Loucy (cell line): ENCODE results near the gene HOXD4.

Experiments
- CTCF ChIP-seq: fragments of 200-600 bp; sonication (generic); conservative IDR thresholded peaks from 2 replicates; pipeline ENCODE4 v1.5.1; 2014; ENCODE audit warnings: mild to moderate bottlenecking, antibody characterized with exemption, low read length
- EZH2phosphoT487 ChIP-seq: fragments of 200-600 bp; IDR thresholded peaks from 2 replicates; pipeline ENCODE4 v1.6.1; 2018; ENCODE audit warnings: antibody characterized with exemption, mild to moderate bottlenecking, moderate library complexity, borderline replicate concordance

- TF ChIP-seq CTCF (no peak), EZH2phosphoT487 (no peak)
Observed at GRCh38 chr2:176158186-176158591, 6.8 kb downstream of the HOXD4 start.
